BLaER1 treated with 17β-estradiol and CSF1 and Interleukin-3, amounts not matched to agents 10 nM and 100 nM (cell line): ENCODE results near the gene SST.
"Not testable (repeated sequence)": the region's sequence is repeated elsewhere in the genome, so short reads cannot be mapped to it uniquely, and the experiment has no call there.

ENCODE experiments used
- H3K27ac ChIP-seq, 11 experiments: shearing (Covaris generic); formaldehyde crosslinking; 2 replicates each; pipeline ENCODE4 v1.8.1; 2022
- H3K27me3 ChIP-seq, 11 experiments: shearing (Covaris generic); formaldehyde crosslinking; 2 replicates each; pipeline ENCODE4 v1.8.1; 2022
- H3K36me3 ChIP-seq, 11 experiments: shearing (Covaris generic); formaldehyde crosslinking; 2 replicates each; pipeline ENCODE4 v1.8.1; 2022
- H3K4me1 ChIP-seq, 10 experiments: shearing (Covaris generic); formaldehyde crosslinking; 2 replicates each; pipeline ENCODE4 v1.8.1; 2022
- H3K4me2 ChIP-seq, 11 experiments: shearing (Covaris generic); formaldehyde crosslinking; 2 replicates each; pipeline ENCODE4 v1.8.1; 2022
- H3K4me3 ChIP-seq, 10 experiments: shearing (Covaris generic); formaldehyde crosslinking; 2 replicates each; pipeline ENCODE4 v1.8.1; 2022
- H3K9ac ChIP-seq, 11 experiments: shearing (Covaris generic); formaldehyde crosslinking; 2 replicates each; pipeline ENCODE4 v1.8.1; 2022
- H3K9me3 ChIP-seq, 11 experiments: shearing (Covaris generic); formaldehyde crosslinking; replicated peaks in 1 of 11; 2 replicates each; pipeline ENCODE4 v1.8.1; 2022
- H4K20me1 ChIP-seq, 11 experiments: shearing (Covaris generic); formaldehyde crosslinking; 2 replicates each; pipeline ENCODE4 v1.8.1; 2022
- Cebpa-rat ChIP-seq, 11 experiments: shearing (Covaris generic); IDR thresholded peaks; 2 replicates each; pipeline ENCODE4 v1.8.1; 2022

Gene SST

GRCh38 chr3:187673012-187673411, 2.8 kb upstream of the SST start:
- H3K36me3 ChIP-seq, result no peaks in the 10 kb centered on the region

GRCh38 chr3:187667526-187667925, 2.7 kb downstream of the SST start:
- Histone ChIP-seq H4K20me1 (no peaks in the 10 kb centered on the region), H3K4me1 (peaks cover 4 to 13% (median 8%) of the 10 kb centered on the region in 10 experiments; a peak in 17 of 20 replicates), H3K9ac (no peak overlapping the region), H3K27ac (no peak overlapping the region), H3K4me2 (no peak overlapping the region), H3K36me3 (no peaks in the 10 kb centered on the region), H3K9me3 (peaks cover 0 to 5% (median 4%) of the 10 kb centered on the region in 11 experiments; a peak in 5 of 22 replicates), H3K27me3 (no peaks in the 10 kb centered on the region), H3K4me3 (no peak overlapping the region)
- no peak for TF ChIP-seq Cebpa-rat (IDR thresholded peaks at IDR 0.05)

More at GRCh38 chr3:187673012-187673411, 2.8 kb upstream of the SST start:
- no peak overlapping the region for H3K4me2 ChIP-seq
- TF ChIP-seq Cebpa-rat (IDR thresholded peaks at IDR 0.05), result no peak
- no peak overlapping the region for H3K9ac ChIP-seq
- no peaks in the 10 kb centered on the region for H4K20me1 ChIP-seq
- no peaks in the 10 kb centered on the region for H3K27me3 ChIP-seq
- H3K4me3 ChIP-seq, result no peak overlapping the region
- H3K9me3 ChIP-seq, result no peaks in the 10 kb centered on the region
- H3K27ac ChIP-seq, result no peak overlapping the region
- 0 out of 20 replicates have a peak, but pooled peaks cover 0 to 4% (median 0%) of the 10 kb centered on the region in 10 experiments for H3K4me1 ChIP-seq

- Histone ChIP-seq H3K9me3 (peaks cover 4 to 19% (median 8%) of the 10 kb centered on the region in 11 experiments; a peak in 10 of 22 replicates), H4K20me1 (no peaks in the 10 kb centered on the region), H3K4me3 (no peak overlapping the region), H3K27me3 (no peaks in the 10 kb centered on the region), H3K9ac (no peak overlapping the region), H3K4me1 (peaks cover 4 to 14% (median 8%) of the 10 kb centered on the region in 10 experiments; a peak in 17 of 20 replicates), H3K27ac (no peak overlapping the region), H3K36me3 (no peaks in the 10 kb centered on the region), H3K4me2 (no peak overlapping the region)
- TF ChIP-seq Cebpa-rat (IDR thresholded peaks at IDR 0.05), result no peak
Measured at GRCh38 chr3:187665764-187666402, 4.3 kb downstream of the SST start.

GRCh38 chr3:187665010-187665409, 5.2 kb downstream of the SST start:
- Histone ChIP-seq H3K4me1 (peaks cover 4 to 14% (median 8%) of the 10 kb centered on the region in 10 experiments; a peak in 17 of 20 replicates), H3K4me2 (no peak overlapping the region), H3K27me3 (no peaks in the 10 kb centered on the region), H4K20me1 (no peaks in the 10 kb centered on the region), H3K4me3 (no peak overlapping the region), H3K9ac (no peak overlapping the region), H3K27ac (no peak overlapping the region), H3K36me3 (no peaks in the 10 kb centered on the region), H3K9me3 (peaks cover 4 to 26% (median 8%) of the 10 kb centered on the region in 11 experiments; a peak in 10 of 22 replicates)
- TF ChIP-seq Cebpa-rat (IDR thresholded peaks at IDR 0.05), result no peak

- H3K4me2 ChIP-seq, result peak overlapping the region in 10 of 11 experiments; percentile 1 to 73 (median 53); a peak in 14 of 22 replicates
- no peak for TF ChIP-seq Cebpa-rat (IDR thresholded peaks at IDR 0.05)
- no peak overlapping the region for H3K27ac ChIP-seq
- H3K36me3 ChIP-seq, result no peaks in the 10 kb centered on the region
- peaks cover 4 to 26% (median 8%) of the 10 kb centered on the region in 11 experiments; a peak in 10 of 22 replicates for H3K9me3 ChIP-seq
- no peak overlapping the region for H3K4me3 ChIP-seq
- peaks cover 4 to 14% (median 8%) of the 10 kb centered on the region in 10 experiments; a peak in 17 of 20 replicates for H3K4me1 ChIP-seq
- no peak overlapping the region for H3K9ac ChIP-seq
- H4K20me1 ChIP-seq, result no peaks in the 10 kb centered on the region
- no peaks in the 10 kb centered on the region for H3K27me3 ChIP-seq
Measured at GRCh38 chr3:187662848-187663409, 7.3 kb downstream of the SST start.

- Histone ChIP-seq H3K4me1 (peaks cover 4 to 14% (median 8%) of the 10 kb centered on the region in 10 experiments; a peak in 17 of 20 replicates), H3K9ac (no peak overlapping the region), H3K27me3 (no peaks in the 10 kb centered on the region), H3K4me3 (no peak overlapping the region), H4K20me1 (no peaks in the 10 kb centered on the region), H3K27ac (no peak overlapping the region), H3K36me3 (no peaks in the 10 kb centered on the region), H3K9me3 (peaks cover 4 to 26% (median 8%) of the 10 kb centered on the region in 11 experiments; a peak in 10 of 22 replicates), H3K4me2 (no peak overlapping the region)
- TF ChIP-seq Cebpa-rat (IDR thresholded peaks at IDR 0.05), result no peak
Measured at GRCh38 chr3:187661267-187661666, 8.9 kb downstream of the SST start.

- Histone ChIP-seq H3K9me3 (peaks cover 0 to 31% (median 7%) of the 10 kb centered on the region in 11 experiments; a peak in 8 of 22 replicates), H4K20me1 (no peaks in the 10 kb centered on the region), H3K9ac (no peak overlapping the region), H3K4me2 (no peak overlapping the region), H3K4me3 (no peak overlapping the region), H3K27me3 (no peaks in the 10 kb centered on the region), H3K36me3 (no peaks in the 10 kb centered on the region), H3K27ac (no peak overlapping the region), H3K4me1 (no peaks in the 10 kb centered on the region)
- TF ChIP-seq Cebpa-rat (IDR thresholded peaks at IDR 0.05), result no peak
Measured at GRCh38 chr3:187651282-187651681, 18.9 kb downstream of the SST start.

- H3K27me3 ChIP-seq, result no peaks in the 10 kb centered on the region
- peaks cover 0 to 15% (median 2%) of the 10 kb centered on the region in 11 experiments; a peak in 7 of 22 replicates for H3K9me3 ChIP-seq
- TF ChIP-seq Cebpa-rat (IDR thresholded peaks at IDR 0.05), result no peak
- H3K27ac ChIP-seq, result no peak overlapping the region
- no peaks in the 10 kb centered on the region for H4K20me1 ChIP-seq
- no peak overlapping the region for H3K4me3 ChIP-seq
- no peak overlapping the region for H3K9ac ChIP-seq
- H3K4me2 ChIP-seq, result no peak overlapping the region
- H3K4me1 ChIP-seq, result no peaks in the 10 kb centered on the region
- no peaks in the 10 kb centered on the region for H3K36me3 ChIP-seq
Measured at GRCh38 chr3:187648177-187648576, 22.0 kb downstream of the SST start.

- no peaks in the 10 kb centered on the region for H3K36me3 ChIP-seq
- H3K4me3 ChIP-seq, result no peak overlapping the region
- peaks cover 0 to 4% (median 0%) of the 10 kb centered on the region in 11 experiments; a peak in 1 of 22 replicates for H3K9me3 ChIP-seq
- H3K27me3 ChIP-seq, result no peaks in the 10 kb centered on the region
- H3K9ac ChIP-seq, result no peak overlapping the region
- no peak overlapping the region for H3K4me2 ChIP-seq
- no peak for TF ChIP-seq Cebpa-rat (IDR thresholded peaks at IDR 0.05)
- no peaks in the 10 kb centered on the region for H3K4me1 ChIP-seq
- H4K20me1 ChIP-seq, result no peaks in the 10 kb centered on the region
- no peak overlapping the region for H3K27ac ChIP-seq
Measured at GRCh38 chr3:187646906-187647660, 23.1 kb downstream of the SST start.

GRCh38 chr3:187645379-187645778, 24.8 kb downstream of the SST start:
- H3K4me3 ChIP-seq, H3K36me3 ChIP-seq, H3K27me3 ChIP-seq, H3K4me2 ChIP-seq, H3K9me3 ChIP-seq, H4K20me1 ChIP-seq, H3K9ac ChIP-seq, H3K4me1 ChIP-seq, H3K27ac ChIP-seq: not testable (repeated sequence)
